Mesodermal cell (in vitro differentiated cells): ENCODE results near the gene OR8G1.
A peak's percentile ranks its signal among the peaks of the same experiment; 100 is the strongest.

ENCODE experiments used
- H3K27ac ChIP-seq: 2 replicates; pipeline ENCODE4 v1.7.0; 2013; ENCODE audit warnings: mild to moderate bottlenecking, low read depth, low read length, moderate library complexity; ENCODE audit not compliant: severe bottlenecking
- H3K36me3 ChIP-seq: 2 replicates; pipeline ENCODE4 v1.7.1; 2013; ENCODE audit warnings: mild to moderate bottlenecking, low read length, moderate library complexity; ENCODE audit not compliant: control insufficient read depth, insufficient read depth
- H3K4me1 ChIP-seq: one replicate; pipeline ENCODE4 v1.7.1; 2013; ENCODE audit warnings: mild to moderate bottlenecking, low read length; ENCODE audit not compliant: insufficient read depth, control insufficient read depth, poor library complexity, severe bottlenecking
- H3K4me3 ChIP-seq: 2 replicates; pipeline ENCODE4 v1.7.0; 2013; ENCODE audit warnings: low read length, control low read depth, mild to moderate bottlenecking; ENCODE audit not compliant: insufficient read depth, poor library complexity, severe bottlenecking; ENCODE audit errors: extremely low read depth
- H3K9me3 ChIP-seq: 2 replicates; pipeline ENCODE4 v1.7.1; 2013; ENCODE audit warnings: mild to moderate bottlenecking, low read length, moderate library complexity; ENCODE audit not compliant: control insufficient read depth
- WGBS, 2 experiments: methylation state at CpG; one replicate each; pipeline ENCODE4 v1.1.5; 2013; ENCODE audit warnings: missing lambda C conversion rate in 2 of 2; ENCODE audit not compliant: insufficient coverage in 2 of 2; 5-methylcytosine and 5-hydroxymethylcytosine counted together

OR8G1 gene

GRCh38 chr11:124296016-124296415, 55.1 kb downstream of the OR8G1 start:
- no peak overlapping the region for H3K27ac ChIP-seq
- no peak overlapping the region for H3K4me3 ChIP-seq
- no peaks in the 10 kb centered on the region for H3K36me3 ChIP-seq
- no peaks in the 10 kb centered on the region for H3K4me1 ChIP-seq
- no peaks in the 10 kb centered on the region for H3K9me3 ChIP-seq

DNA sequence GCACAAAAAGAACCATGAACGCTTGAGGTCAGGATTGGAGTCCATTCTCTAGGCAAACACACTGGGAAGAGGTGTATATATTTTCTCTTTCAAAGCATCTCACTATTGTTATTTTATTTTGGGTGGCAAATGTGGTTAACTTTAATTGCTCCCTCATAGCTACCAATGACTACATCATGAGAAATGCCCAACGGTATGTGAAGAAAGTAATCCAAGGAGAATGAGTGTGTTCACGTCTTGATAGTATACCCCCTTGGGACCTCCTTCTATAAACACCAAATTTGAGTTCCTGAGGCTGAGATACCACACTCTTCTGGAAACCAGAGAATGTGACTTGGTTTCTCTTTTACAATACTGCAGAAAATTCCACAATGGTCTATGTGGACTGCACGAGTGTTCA, 57.0 kb downstream of the OR8G1 start:
- H3K36me3 ChIP-seq, result no peaks in the 10 kb centered on the region
- WGBS, 2 experiments, result 92 to 100% methylated on average over 1 to 2 of the region's 4 CpGs
- no peaks in the 10 kb centered on the region for H3K9me3 ChIP-seq
- peaks cover 6% of the 10 kb centered on the region for H3K4me1 ChIP-seq
- no peak overlapping the region for H3K4me3 ChIP-seq
- no peak overlapping the region for H3K27ac ChIP-seq

DNA sequence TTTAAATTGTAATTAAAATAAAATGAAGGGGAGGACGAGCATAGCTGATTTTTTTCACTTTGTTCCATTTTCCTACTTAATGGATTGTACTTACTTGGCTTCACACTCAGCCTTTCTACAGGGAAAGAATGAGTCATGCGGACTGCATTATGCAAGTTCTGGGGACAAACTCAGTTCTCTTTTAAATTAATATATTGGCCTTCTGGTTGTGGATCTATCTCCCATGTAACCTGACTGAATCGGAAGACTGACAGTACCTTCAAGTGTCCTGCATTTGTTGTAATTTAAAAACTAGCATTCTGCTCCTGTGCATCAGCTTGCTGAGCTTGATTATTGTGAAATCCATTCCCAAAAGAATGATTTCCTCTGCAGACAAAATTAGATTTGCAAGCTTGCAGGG, 60.7 kb downstream of the OR8G1 start:
- peaks cover 6% of the 10 kb centered on the region for H3K4me1 ChIP-seq
- H3K27ac ChIP-seq, result peak overlapping the region; percentile 6
- H3K36me3 ChIP-seq, result no peaks in the 10 kb centered on the region
- H3K4me3 ChIP-seq, result no peak overlapping the region
- H3K9me3 ChIP-seq, result no peaks in the 10 kb centered on the region
- 100% methylated on average over 1 of the region's 3 CpGs; no CpG with 5 or more reads in 1 of the 2 experiments for WGBS, 2 experiments

DNA sequence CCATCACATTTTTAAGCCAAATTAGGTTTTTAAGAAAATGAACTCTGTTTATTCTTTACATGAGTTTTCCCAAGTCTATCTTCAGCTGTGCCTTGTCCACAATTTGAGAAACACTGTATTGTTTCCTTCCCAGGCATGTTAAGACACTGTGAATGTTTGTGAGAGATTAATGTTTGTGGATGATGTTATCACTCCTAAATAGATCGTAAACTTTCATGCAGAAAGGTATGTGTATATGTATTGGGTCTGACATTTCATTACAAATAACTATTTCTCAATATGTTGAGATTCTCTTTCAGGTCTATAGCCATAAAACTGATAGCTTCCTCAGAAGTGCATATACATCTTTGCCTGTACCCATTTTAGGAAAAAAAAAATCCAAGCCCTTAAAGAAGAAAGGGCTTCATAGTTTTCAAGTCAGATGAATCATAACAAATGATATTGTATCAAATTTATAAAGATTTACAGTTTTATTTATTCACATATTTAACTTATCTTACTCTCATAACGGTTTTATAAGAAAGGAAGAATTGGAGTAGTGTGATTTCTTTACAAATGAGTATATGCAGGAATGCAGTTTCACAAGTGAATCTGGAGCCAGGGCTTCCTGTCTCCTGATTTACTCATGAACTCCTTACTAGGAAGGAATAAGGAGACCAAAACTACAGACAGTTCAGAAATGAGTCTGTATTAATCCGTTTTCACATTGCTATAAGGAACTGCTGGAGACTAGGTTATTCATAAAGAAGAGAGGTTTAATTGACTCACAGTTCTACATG, 61.6 kb downstream of the OR8G1 start:
- Histone ChIP-seq H3K4me3 (no peak overlapping the region), H3K27ac (no peak overlapping the region), H3K36me3 (no peaks in the 10 kb centered on the region), H3K9me3 (no peaks in the 10 kb centered on the region), H3K4me1 (peaks cover 6% of the 10 kb centered on the region)
- 80% methylated on average over 1 of the region's 3 CpGs; no CpG with 5 or more reads in 1 of the 2 experiments for WGBS, 2 experiments
